Hepatocyte (in vitro differentiated cells): ENCODE measurements around the gene SLC22A14.

Experiments
- CTCF ChIP-seq: fragments of 200-600 bp; sonication (generic); IDR thresholded peaks from 2 replicates; pipeline ENCODE4 v1.5.1; 2016; ENCODE audit warnings: antibody characterized with exemption, mild to moderate bottlenecking; ENCODE audit not compliant: poor library complexity
- EZH2phosphoT487 ChIP-seq: fragments of 200-600 bp; sonication (generic); IDR thresholded peaks from one replicate; pipeline ENCODE4 v1.6.1; 2018; ENCODE audit warnings: antibody characterized with exemption, mild to moderate bottlenecking, low read depth, moderate library complexity; ENCODE audit not compliant: unreplicated experiment, severe bottlenecking

GRCh38 chr3:38283810-38284755 lies 2.0 kb downstream of the SLC22A14 start:
- TF ChIP-seq CTCF (no peak), EZH2phosphoT487 (no peak)
